Measurements from ENCODE around the gene ZBTB11. TPM values are rescaled to one million over a fixed set of nuclear protein-coding genes. Genes with fewer than 3 reads are reported as not detected.

The ZBTB11 gene
- total and polyA plus RNA-seq, 2 of the 13 experiments (the other 11 are each of a cell fraction or from before 2014, with no cell fraction given) = 5.9 to 18.1 TPM

GRCh38 chr3:101676216-101676764 is 642 bp downstream of the ZBTB11 start (continued):
- TF ChIP-seq MYC (CRISPR knock-in tag; IDR thresholded peaks at IDR 0.05; ENCODE audit: borderline replicate concordance) (peak; percentile 62), ATF7 (IDR thresholded peaks at IDR 0.05) (no peak), ATF7 (CRISPR knock-in tag; IDR thresholded peaks at IDR 0.05) (no peak), ZBTB21 (CRISPR knock-in tag; IDR thresholded peaks at IDR 0.05) (no peak), CC2D1A (CRISPR knock-in tag; IDR thresholded peaks at IDR 0.05) (no peak), ZNF850 (CRISPR knock-in tag; conservative IDR thresholded peaks at IDR 0.05) (peak; percentile 9; the same call in 1 of the 2 replicates), ZBTB49 (CRISPR knock-in tag; IDR thresholded peaks at IDR 0.05; ENCODE audit: borderline replicate concordance) (no peak), POLR2AphosphoS5 (IDR thresholded peaks at IDR 0.05; ENCODE audit: low read depth, low read length) (peak; percentile 51), ZNF17 (CRISPR knock-in tag; IDR thresholded peaks at IDR 0.05) (no peak), PHF20 (CRISPR knock-in tag; IDR thresholded peaks at IDR 0.05) (peak; percentile 77), SETDB1 (CRISPR knock-in tag; IDR thresholded peaks at IDR 0.05; ENCODE audit: borderline replicate concordance) (no peak), U2AF1 (optimal IDR thresholded peaks at IDR 0.05; ENCODE audit: low read depth, low read length) (no peak), ZNF513 (CRISPR knock-in tag; conservative IDR thresholded peaks at IDR 0.05) (no peak), TAF1 (CRISPR knock-in tag; IDR thresholded peaks at IDR 0.05) (peak; percentile 75), DRAP1 (CRISPR knock-in tag; IDR thresholded peaks at IDR 0.05) (peak; percentile 39), ZNF564 (CRISPR knock-in tag; IDR thresholded peaks at IDR 0.05) (0 out of 2 replicates have a peak, but pooled peaks have one; percentile 14), KDM5B (CRISPR knock-in tag; IDR thresholded peaks at IDR 0.05; ENCODE audit: borderline replicate concordance) (peak; percentile 68), ZNF704 (CRISPR knock-in tag; IDR thresholded peaks at IDR 0.05; ENCODE audit: borderline replicate concordance) (no peak; the same call in 1 of the 2 replicates), ZNF180 (CRISPR knock-in tag; IDR thresholded peaks at IDR 0.05; ENCODE audit: borderline replicate concordance, low read depth) (no peak), ZNF879 (CRISPR knock-in tag; IDR thresholded peaks at IDR 0.05) (no peak), HHEX (CRISPR knock-in tag; IDR thresholded peaks at IDR 0.05) (no peak), ZNF280B (CRISPR knock-in tag; IDR thresholded peaks at IDR 0.05; ENCODE audit: borderline replicate concordance) (peak; percentile 15; the same call in 1 of the 2 replicates), ZNF296 (CRISPR knock-in tag; conservative IDR thresholded peaks at IDR 0.05) (no peak)

Data from HepG2 (cell line).